HUES64 (cell line): ENCODE results near the gene ELMO1.

Source experiments
- H3K27ac ChIP-seq: 2 replicates; pipeline ENCODE4 v1.7.0; 2013; ENCODE audit warnings: low read depth, low read length, inconsistent platforms
- H3K27me3 ChIP-seq: 2 replicates; pipeline ENCODE4 v1.6.1; 2013; ENCODE audit warnings: mild to moderate bottlenecking, low read length; ENCODE audit not compliant: insufficient read depth
- H3K36me3 ChIP-seq: 2 replicates; pipeline ENCODE4 v1.6.1; 2013; ENCODE audit warnings: mild to moderate bottlenecking, low read length; ENCODE audit not compliant: insufficient read depth
- H3K4me1 ChIP-seq: 2 replicates; pipeline ENCODE4 v1.6.1; 2013; ENCODE audit warnings: mild to moderate bottlenecking, low read length, moderate library complexity; ENCODE audit not compliant: insufficient read depth
- H3K4me3 ChIP-seq: 2 replicates; pipeline ENCODE4 v1.5.1; 2013; ENCODE audit warnings: mild to moderate bottlenecking, low read length, moderate library complexity
- H3K9ac ChIP-seq: 2 replicates; pipeline ENCODE4 v1.6.1; 2013; ENCODE audit warnings: mild to moderate bottlenecking, low read depth, low read length
- H3K9me3 ChIP-seq: 2 replicates; pipeline ENCODE4 v1.6.1; 2013; ENCODE audit warnings: low read depth, low read length; ENCODE audit not compliant: insufficient read depth
- WGBS: fragments of 150-250, 120-280 bp; methylation state at CpG from one replicate; pipeline ENCODE4 v1.1.7; 2013; ENCODE audit warnings: missing lambda C conversion rate; 5-methylcytosine and 5-hydroxymethylcytosine counted together

The ELMO1 gene

GRCh38 chr7:36819639-36820038, 629.0 kb downstream of the ELMO1 start:
- H3K27ac ChIP-seq = no peak overlapping the region
- H3K4me1 ChIP-seq = no peaks in the 10 kb centered on the region
- H3K4me3 ChIP-seq = no peak overlapping the region
- no peaks in the 10 kb centered on the region for H3K27me3 ChIP-seq
- no CpG with 5 or more reads among the region's 1 CpG for WGBS
- no peaks in the 10 kb centered on the region for H3K9me3 ChIP-seq
- H3K36me3 ChIP-seq = no peaks in the 10 kb centered on the region
- H3K9ac ChIP-seq = no peak overlapping the region

DNA sequence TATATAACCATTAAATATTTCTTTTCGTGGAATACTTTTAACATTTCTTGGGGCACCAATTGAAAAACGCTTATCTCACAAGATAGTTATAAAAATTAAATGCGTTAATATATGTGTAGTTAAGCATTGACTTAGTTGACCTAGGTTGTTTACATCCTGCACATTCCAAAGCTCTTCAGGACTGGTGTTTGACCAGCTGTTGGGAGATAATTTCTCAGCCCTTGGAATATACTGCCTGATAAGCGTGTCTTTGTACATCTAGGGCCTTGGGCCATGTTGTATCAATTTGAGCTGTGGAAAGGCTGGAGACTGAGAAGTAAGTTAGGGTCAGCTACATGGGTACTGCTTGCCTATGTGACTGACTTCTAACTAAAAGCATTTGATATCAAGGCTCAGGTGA, 634.4 kb downstream of the ELMO1 start:
- H3K27ac ChIP-seq = no peak overlapping the region
- H3K36me3 ChIP-seq = no peaks in the 10 kb centered on the region
- H3K4me1 ChIP-seq = no peaks in the 10 kb centered on the region
- H3K9ac ChIP-seq = no peak overlapping the region
- H3K4me3 ChIP-seq = no peak overlapping the region
- no peaks in the 10 kb centered on the region for H3K27me3 ChIP-seq
- no peaks in the 10 kb centered on the region for H3K9me3 ChIP-seq
- WGBS = 92% methylated on average over 3 of the region's 4 CpGs

- H3K27ac ChIP-seq = no peak overlapping the region
- 77% methylated on average over 3 of the region's 3 CpGs for WGBS
These were observed 636.9 kb downstream of the ELMO1 start for GRCh38 chr7:36811807-36812206.

DNA sequence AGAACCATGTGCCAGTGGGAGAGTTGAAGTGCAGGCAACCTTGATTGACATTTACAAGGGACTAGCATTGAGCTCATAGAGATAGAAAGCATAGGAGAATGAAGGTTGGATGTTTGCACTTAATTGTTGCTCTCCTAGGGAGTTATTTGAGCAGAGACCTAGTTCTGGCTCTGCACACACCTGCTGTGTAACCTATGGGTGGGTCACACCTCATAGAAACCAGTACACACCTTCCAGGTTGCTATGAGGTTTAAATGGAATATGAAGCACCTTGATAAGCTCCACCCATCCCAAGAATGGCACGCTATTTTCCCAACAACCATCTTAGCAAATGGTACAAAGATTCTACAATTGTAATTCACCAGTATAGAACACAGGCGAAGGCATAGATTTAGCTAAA, 638.2 kb downstream of the ELMO1 start:
- WGBS = 0% methylated on average over 1 of the region's 2 CpGs
- Histone ChIP-seq H3K9ac (no peak overlapping the region), H3K27me3 (no peaks in the 10 kb centered on the region), H3K27ac (no peak overlapping the region), H3K9me3 (no peaks in the 10 kb centered on the region), H3K36me3 (no peaks in the 10 kb centered on the region), H3K4me1 (no peaks in the 10 kb centered on the region), H3K4me3 (no peak overlapping the region)

More at GRCh38 chr7:36811807-36812206, 636.9 kb downstream of the ELMO1 start:
- Histone ChIP-seq H3K9me3 (no peaks in the 10 kb centered on the region), H3K4me3 (no peak overlapping the region), H3K4me1 (no peaks in the 10 kb centered on the region), H3K36me3 (no peaks in the 10 kb centered on the region), H3K9ac (no peak overlapping the region), H3K27me3 (no peaks in the 10 kb centered on the region)

DNA sequence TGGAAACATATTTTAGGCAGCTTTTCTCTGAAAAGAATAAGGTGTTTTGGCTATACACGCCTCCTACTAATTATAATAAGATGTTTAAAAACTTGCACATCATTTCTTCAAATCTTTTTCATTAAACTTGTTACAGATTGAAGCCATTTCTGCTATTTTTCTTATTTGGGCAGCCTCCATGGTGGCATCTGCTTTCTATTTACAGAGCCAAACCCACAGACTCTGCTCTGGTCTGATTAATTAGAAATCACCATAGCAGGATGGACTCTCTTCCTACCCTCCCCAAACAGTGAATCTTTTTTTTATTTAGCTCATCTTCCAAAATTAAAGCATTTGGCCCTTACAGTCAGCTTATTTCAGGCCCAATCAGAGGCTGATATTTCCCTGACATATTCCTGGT, 638.6 kb downstream of the ELMO1 start:
- Histone ChIP-seq H3K27ac (no peak overlapping the region), H3K9ac (no peak overlapping the region), H3K36me3 (no peaks in the 10 kb centered on the region), H3K27me3 (no peaks in the 10 kb centered on the region), H3K9me3 (no peaks in the 10 kb centered on the region), H3K4me1 (no peaks in the 10 kb centered on the region), H3K4me3 (no peak overlapping the region)
- no CpG with 5 or more reads among the region's 1 CpG for WGBS

DNA sequence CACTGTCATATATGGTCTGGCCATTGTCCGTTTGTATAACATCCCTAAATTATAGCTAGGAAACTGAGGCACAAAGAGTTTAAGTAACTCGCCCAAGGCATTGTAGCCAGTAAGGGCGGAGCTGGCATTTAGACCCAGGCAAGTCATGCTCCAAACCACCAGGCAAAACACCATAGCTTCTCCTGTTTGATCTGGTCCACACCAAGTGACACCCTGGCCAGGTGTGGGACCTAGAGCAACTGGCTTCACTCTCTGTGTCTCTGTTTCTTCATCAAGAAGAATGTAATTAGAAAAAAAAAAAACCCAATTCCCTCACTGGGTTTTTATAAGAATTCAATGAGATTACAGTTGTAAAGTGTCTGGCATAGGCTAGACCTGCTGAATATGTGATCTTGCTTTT, 639.2 kb downstream of the ELMO1 start:
- Histone ChIP-seq H3K9ac (no peak overlapping the region), H3K36me3 (no peaks in the 10 kb centered on the region), H3K4me3 (no peak overlapping the region), H3K27ac (no peak overlapping the region), H3K27me3 (no peaks in the 10 kb centered on the region), H3K9me3 (no peaks in the 10 kb centered on the region), H3K4me1 (no peaks in the 10 kb centered on the region)
- WGBS = 98% methylated on average over 3 of the region's 3 CpGs

DNA sequence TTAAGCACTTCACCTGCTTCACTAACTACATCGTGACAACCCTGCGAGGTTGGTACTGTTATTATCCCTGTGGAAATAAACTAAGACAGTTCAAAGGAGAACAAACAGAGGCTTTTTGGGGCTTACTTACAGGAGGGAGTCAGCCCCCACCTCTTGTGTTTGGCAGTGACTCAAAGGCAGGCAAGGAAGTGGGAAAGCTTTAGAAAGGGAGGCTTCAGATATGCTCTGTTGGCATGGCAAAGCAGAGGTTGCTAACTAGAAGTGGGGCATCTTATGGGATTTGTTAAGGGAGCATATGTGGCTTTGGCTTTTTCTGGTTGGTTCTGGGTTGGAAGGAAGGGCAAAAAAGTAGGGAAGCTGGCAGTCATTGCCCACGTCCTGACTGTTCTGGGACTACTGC, 639.6 kb downstream of the ELMO1 start:
- H3K4me1 ChIP-seq = no peaks in the 10 kb centered on the region
- no peaks in the 10 kb centered on the region for H3K36me3 ChIP-seq
- WGBS = 98% methylated on average over 3 of the region's 3 CpGs
- no peaks in the 10 kb centered on the region for H3K9me3 ChIP-seq
- no peak overlapping the region for H3K27ac ChIP-seq
- H3K9ac ChIP-seq = no peak overlapping the region
- H3K27me3 ChIP-seq = no peaks in the 10 kb centered on the region
- no peak overlapping the region for H3K4me3 ChIP-seq

DNA sequence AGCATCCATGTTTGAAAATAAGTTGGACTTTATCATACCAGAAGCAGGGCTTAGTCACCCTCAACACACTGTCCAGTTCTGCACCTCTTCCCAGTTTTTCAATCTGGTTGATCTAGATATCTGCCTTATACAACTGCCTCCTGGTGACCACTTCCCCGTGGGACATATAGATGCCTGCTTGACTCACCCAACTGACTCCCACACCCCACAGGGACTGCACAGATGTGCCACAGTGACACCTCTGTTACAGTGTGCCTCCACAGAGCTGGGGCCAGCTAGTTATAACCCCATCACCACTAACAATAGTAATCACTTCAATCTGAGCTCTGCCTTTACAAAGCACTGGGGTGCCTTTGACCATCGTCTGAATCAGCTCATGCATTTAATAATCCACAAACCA, 641.8 kb downstream of the ELMO1 start:
- Histone ChIP-seq H3K27ac (no peak overlapping the region), H3K4me3 (no peak overlapping the region), H3K9ac (no peak overlapping the region), H3K4me1 (no peaks in the 10 kb centered on the region), H3K36me3 (no peaks in the 10 kb centered on the region), H3K27me3 (no peaks in the 10 kb centered on the region), H3K9me3 (no peaks in the 10 kb centered on the region)
- WGBS = 90% methylated on average over 2 of the region's 2 CpGs
